ENCODE measurements around the gene PDE9A.

DNA sequence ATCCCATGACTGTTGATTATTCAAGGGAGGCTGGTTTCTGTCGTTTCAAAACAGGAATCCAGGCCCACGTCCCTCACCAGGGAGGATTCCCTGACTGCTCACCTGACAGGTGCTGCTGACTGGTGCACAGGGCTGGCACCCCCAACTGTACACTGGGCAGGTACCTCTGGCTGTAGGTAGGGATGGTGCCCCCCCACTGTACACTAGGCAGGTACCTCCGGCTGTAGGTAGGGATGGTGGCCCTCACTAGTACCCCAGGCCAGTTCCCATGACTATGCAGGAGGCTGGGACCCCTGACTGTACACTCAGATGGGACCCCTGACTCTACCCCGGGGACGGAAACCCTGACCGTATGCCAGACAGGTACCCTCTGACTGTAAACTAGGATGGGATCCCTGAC, 33.6 kb upstream of the PDE9A start:
- TF ChIP-seq, protein P1, sequence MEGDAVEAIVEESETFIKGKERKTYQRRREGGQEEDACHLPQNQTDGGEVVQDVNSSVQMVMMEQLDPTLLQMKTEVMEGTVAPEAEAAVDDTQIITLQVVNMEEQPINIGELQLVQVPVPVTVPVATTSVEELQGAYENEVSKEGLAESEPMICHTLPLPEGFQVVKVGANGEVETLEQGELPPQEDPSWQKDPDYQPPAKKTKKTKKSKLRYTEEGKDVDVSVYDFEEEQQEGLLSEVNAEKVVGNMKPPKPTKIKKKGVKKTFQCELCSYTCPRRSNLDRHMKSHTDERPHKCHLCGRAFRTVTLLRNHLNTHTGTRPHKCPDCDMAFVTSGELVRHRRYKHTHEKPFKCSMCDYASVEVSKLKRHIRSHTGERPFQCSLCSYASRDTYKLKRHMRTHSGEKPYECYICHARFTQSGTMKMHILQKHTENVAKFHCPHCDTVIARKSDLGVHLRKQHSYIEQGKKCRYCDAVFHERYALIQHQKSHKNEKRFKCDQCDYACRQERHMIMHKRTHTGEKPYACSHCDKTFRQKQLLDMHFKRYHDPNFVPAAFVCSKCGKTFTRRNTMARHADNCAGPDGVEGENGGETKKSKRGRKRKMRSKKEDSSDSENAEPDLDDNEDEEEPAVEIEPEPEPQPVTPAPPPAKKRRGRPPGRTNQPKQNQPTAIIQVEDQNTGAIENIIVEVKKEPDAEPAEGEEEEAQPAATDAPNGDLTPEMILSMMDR (IDR thresholded peaks at IDR 0.05): no peak
- TF ChIP-seq POLR2A (IDR thresholded peaks at IDR 0.05): no peak

All from testis (tissue), 2 donors.